Neutrophil (primary cell): ENCODE data around the gene CD14.
"Not testable (repeated sequence)": the region's sequence is repeated elsewhere in the genome, so short reads cannot be mapped to it uniquely, and the experiment has no call there.

Source experiments
- H3K27ac ChIP-seq: fragments of 200-600 bp; sonication (generic); 2 replicates; pipeline ENCODE4 v1.5.1; 2016; ENCODE audit warnings: mild to moderate bottlenecking, moderate library complexity
- H3K27me3 ChIP-seq: fragments of 200-600 bp; sonication (generic); 2 replicates; pipeline ENCODE4 v1.6.0; 2016; ENCODE audit warnings: mild to moderate bottlenecking
- H3K36me3 ChIP-seq: fragments of 200-600 bp; sonication (generic); 2 replicates; pipeline ENCODE4 v1.5.1; 2017
- H3K4me1 ChIP-seq, 2 experiments: fragments of 200-600 bp in 1 of 2; sonication (generic) in 1 of 2; 1 replicate in 1 of 2; 2 replicates in 1 of 2; pipeline versions ENCODE4 v1.5.1 to v1.6.1; 2013 to 2016; ENCODE audit warnings: low read depth in 1 of 2, low read length in 1 of 2, mild to moderate bottlenecking in 1 of 2, moderate library complexity in 1 of 2; ENCODE audit not compliant: control insufficient read depth in 1 of 2, insufficient read depth in 1 of 2
- H3K4me3 ChIP-seq, 2 experiments: fragments of 200-600 bp in 1 of 2; sonication (generic) in 1 of 2; 1 replicate in 1 of 2; 2 replicates in 1 of 2; pipeline ENCODE4 v1.5.1; 2013 to 2016; ENCODE audit warnings: low read depth in 1 of 2, low read length in 1 of 2, mild to moderate bottlenecking in 1 of 2, moderate library complexity in 1 of 2
- H3K9me3 ChIP-seq: fragments of 200-600 bp; sonication (generic); 2 replicates; pipeline ENCODE4 v1.5.1; 2016
- TF ChIP-seq, protein P1 (sequence below): fragments of 200-600 bp; sonication (generic); IDR thresholded peaks from 2 replicates; pipeline ENCODE4 v1.5.1; 2016; ENCODE audit warnings: antibody characterized with exemption

CD14 gene

DNA sequence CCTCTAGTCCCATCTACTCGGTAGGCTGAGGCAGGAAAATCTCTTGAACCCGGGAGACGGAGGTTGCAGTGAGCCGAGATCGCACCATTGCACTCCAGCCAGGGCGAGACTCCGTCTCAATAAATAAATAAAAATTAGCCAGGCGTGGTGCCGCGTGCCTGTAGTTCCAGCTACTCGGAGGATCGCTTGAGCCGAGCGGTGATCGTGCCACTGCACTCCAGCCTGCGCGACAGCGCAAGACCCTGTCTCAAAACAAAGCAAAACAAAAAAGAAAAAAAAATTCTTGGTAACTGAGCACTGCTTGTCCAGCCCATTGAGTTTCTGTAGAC lies 31.0 kb upstream of the CD14 start:
- TF ChIP-seq, protein P1, sequence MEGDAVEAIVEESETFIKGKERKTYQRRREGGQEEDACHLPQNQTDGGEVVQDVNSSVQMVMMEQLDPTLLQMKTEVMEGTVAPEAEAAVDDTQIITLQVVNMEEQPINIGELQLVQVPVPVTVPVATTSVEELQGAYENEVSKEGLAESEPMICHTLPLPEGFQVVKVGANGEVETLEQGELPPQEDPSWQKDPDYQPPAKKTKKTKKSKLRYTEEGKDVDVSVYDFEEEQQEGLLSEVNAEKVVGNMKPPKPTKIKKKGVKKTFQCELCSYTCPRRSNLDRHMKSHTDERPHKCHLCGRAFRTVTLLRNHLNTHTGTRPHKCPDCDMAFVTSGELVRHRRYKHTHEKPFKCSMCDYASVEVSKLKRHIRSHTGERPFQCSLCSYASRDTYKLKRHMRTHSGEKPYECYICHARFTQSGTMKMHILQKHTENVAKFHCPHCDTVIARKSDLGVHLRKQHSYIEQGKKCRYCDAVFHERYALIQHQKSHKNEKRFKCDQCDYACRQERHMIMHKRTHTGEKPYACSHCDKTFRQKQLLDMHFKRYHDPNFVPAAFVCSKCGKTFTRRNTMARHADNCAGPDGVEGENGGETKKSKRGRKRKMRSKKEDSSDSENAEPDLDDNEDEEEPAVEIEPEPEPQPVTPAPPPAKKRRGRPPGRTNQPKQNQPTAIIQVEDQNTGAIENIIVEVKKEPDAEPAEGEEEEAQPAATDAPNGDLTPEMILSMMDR, result no peak
- H3K4me1 ChIP-seq, result peaks cover 26 to 27% of the 10 kb centered on the region in 2 experiments
- H3K36me3 ChIP-seq, result peaks cover 54% of the 10 kb centered on the region
- H3K27me3 ChIP-seq, result no peaks in the 10 kb centered on the region
- no peaks in the 10 kb centered on the region for H3K9me3 ChIP-seq
- H3K4me3 ChIP-seq, result peak overlapping the region; percentile 92 to 97
- H3K27ac ChIP-seq, result peak overlapping the region; percentile 96

DNA sequence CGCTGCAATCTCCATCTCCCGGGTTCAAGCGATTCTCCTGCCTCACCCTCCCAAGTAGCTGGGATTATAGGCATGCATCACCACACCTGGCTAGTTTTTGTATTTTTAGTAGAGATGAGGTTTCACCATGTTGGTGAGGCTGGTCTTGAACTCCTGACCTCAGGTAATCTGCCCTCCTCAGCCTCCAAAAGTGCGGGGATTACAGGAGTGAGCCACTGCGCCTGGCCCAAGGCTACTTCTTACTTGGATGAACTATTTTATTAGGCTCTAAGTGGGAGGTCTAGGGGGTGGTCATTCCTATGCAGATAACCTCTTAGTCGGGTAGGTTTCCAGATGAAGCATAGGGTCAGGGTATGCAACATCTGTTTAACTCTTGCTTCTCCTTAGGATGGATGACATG lies 27.4 kb upstream of the CD14 start:
- not testable (repeated sequence) for H3K9me3 ChIP-seq, H3K4me3 ChIP-seq, H3K27ac ChIP-seq, H3K27me3 ChIP-seq
- peaks cover 15% of the 10 kb centered on the region in 2 experiments for H3K4me1 ChIP-seq
- H3K36me3 ChIP-seq, result peaks cover 79% of the 10 kb centered on the region

DNA sequence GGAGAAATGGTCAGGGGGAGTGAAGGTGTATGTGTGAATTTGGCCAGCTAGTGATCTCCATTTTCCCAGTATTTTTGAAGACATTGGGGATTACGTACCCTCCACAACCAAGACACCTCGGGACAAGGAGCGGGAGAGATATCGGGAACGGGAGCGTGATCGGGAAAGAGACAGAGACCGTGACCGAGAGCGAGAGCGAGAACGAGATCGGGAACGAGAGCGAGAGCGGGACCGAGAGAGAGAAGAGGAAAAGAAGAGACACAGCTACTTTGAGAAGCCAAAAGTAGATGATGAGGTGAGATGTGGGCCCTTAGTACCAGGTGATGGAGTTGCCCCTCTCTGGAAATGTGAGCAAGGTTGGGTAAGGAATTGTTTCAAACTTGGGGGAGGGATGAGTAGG lies 25.9 kb upstream of the CD14 start:
- Histone ChIP-seq H3K36me3 (peaks cover 94% of the 10 kb centered on the region), H3K4me1 (peaks cover 9 to 12% of the 10 kb centered on the region in 2 experiments), H3K27me3 (no peaks in the 10 kb centered on the region), H3K27ac (no peak overlapping the region), H3K4me3 (no peak overlapping the region), H3K9me3 (no peaks in the 10 kb centered on the region)
- TF ChIP-seq, protein P1, result no peak

DNA sequence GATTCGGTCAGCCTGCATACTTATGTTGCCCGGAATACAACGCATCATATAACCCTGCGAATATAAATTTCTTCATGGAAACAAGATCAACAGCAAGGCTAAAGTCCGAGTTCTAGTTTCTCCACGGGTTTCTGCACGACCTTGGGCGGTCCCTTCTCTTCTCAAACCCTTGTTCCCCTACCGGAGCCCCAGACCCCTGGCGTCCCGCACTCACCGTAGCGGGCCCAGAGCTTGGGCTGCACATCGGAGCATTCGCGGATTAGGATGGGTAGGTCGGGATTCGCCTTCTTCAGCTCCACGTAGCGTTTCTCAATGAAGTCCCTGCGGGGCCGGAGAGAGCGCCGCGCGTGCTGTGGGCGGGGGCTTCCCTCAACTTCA lies 14.1 kb upstream of the CD14 start:
- peak overlapping the region; percentile 82 to 97 for H3K4me3 ChIP-seq
- no peaks in the 10 kb centered on the region for H3K9me3 ChIP-seq
- TF ChIP-seq, protein P1, result no peak
- peaks cover 21 to 22% of the 10 kb centered on the region in 2 experiments for H3K4me1 ChIP-seq
- H3K27ac ChIP-seq, result peak overlapping the region; percentile 91
- H3K27me3 ChIP-seq, result no peaks in the 10 kb centered on the region
- H3K36me3 ChIP-seq, result peaks cover 66% of the 10 kb centered on the region

DNA sequence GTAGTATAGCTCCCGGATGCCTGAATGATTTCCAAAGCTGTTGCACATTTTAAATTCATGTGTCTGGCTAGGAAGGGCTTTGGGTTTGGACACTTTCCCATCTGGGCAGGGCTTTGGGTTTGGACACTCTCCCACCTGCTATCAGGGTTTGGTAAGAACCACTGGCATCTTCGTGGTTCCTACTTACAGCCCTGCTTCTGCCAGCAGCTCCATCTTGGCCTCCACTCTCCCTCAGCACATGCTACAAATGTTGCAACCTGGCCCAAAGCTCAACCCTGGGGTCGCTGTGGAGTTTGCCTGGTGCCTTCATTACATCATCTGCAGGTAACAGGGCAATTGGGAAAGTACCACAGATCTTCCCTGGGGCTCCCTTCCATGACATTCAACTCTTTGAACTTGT lies 9.7 kb upstream of the CD14 start:
- no peak overlapping the region for H3K4me3 ChIP-seq
- TF ChIP-seq, protein P1, result no peak
- no peaks in the 10 kb centered on the region for H3K9me3 ChIP-seq
- H3K27me3 ChIP-seq, result no peaks in the 10 kb centered on the region
- H3K27ac ChIP-seq, result no peak overlapping the region
- H3K4me1 ChIP-seq, result peaks cover 36 to 38% of the 10 kb centered on the region in 2 experiments
- peaks cover 45% of the 10 kb centered on the region for H3K36me3 ChIP-seq

DNA sequence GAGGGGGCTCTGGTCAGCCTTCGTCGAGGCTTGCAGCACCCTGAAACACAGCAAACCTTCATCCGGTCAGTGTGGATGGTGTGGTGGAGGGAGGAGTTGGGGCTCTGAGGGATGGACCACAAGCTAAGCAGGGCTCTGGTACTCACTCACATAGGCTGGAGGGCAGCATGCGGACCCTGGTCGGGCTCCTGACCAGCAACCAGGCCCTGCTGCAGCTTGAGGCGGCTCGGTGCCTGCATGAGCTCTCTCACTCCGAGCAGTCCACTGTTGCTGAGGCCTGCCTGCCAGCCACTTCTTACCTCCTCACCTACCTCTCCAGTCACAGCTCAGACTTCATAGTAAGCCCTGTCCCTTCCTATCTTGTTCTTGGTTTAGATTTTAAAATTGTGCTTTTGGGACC lies 8.7 kb upstream of the CD14 start:
- TF ChIP-seq, protein P1, result no peak
- peaks cover 45% of the 10 kb centered on the region for H3K36me3 ChIP-seq
- H3K4me1 ChIP-seq, result peaks cover 41 to 44% of the 10 kb centered on the region in 2 experiments
- H3K4me3 ChIP-seq, result no peak overlapping the region
- no peaks in the 10 kb centered on the region for H3K27me3 ChIP-seq
- no peaks in the 10 kb centered on the region for H3K9me3 ChIP-seq
- H3K27ac ChIP-seq, result no peak overlapping the region
